HG03442 (cell line): ENCODE results near the gene STRA6.

Experiments
- ATAC-seq: cut with Tn5 transposase; IDR thresholded peaks from one replicate; pipeline ENCODE4 v1.9.1; 2021; ENCODE audit warnings: mild to moderate bottlenecking, moderate library complexity; ENCODE audit not compliant: unreplicated experiment

The STRA6 gene

GRCh38 chr15:74184582-74185091, 17.9 kb downstream of the STRA6 start:
- ATAC-seq: no peak

GRCh38 chr15:74182131-74182530, 20.5 kb downstream of the STRA6 start:
- no peak for ATAC-seq

GRCh38 chr15:74180881-74181602, 21.5 kb downstream of the STRA6 start:
- no peak for ATAC-seq

- no peak for ATAC-seq
Observed at GRCh38 chr15:74179983-74180880, 22.4 kb downstream of the STRA6 start.

- no peak for ATAC-seq
Observed at GRCh38 chr15:74179101-74179841, 23.3 kb downstream of the STRA6 start.

- ATAC-seq: no peak
Observed at GRCh38 chr15:74178326-74179100, 24.1 kb downstream of the STRA6 start.

GRCh38 chr15:74176262-74177214, 26.0 kb downstream of the STRA6 start:
- no peak for ATAC-seq

- ATAC-seq: no peak
Observed at GRCh38 chr15:74175271-74176191, 27.1 kb downstream of the STRA6 start.

GRCh38 chr15:74174958-74175253, 27.7 kb downstream of the STRA6 start:
- ATAC-seq: no peak

GRCh38 chr15:74174219-74174957, 28.2 kb downstream of the STRA6 start:
- no peak for ATAC-seq

- ATAC-seq: no peak
Observed at GRCh38 chr15:74173380-74174218, 29.0 kb downstream of the STRA6 start, which contains the start of gene ISLR. Gene ISLR, plus strand, starts transcription at chr15:74173710. Its CDS starts 1,149 bp downstream, at chr15:74174859.

- no peak for ATAC-seq
Observed at GRCh38 chr15:74172701-74173379, 29.7 kb downstream of the STRA6 start.

- no peak for ATAC-seq
Observed at GRCh38 chr15:74171965-74172541, 30.5 kb downstream of the STRA6 start.

GRCh38 chr15:74170875-74171578, 31.6 kb downstream of the STRA6 start:
- ATAC-seq: no peak
